NCI-H1694 (cell line): ENCODE results near the gene DOP1B.
"Not testable (repeated sequence)": the region's sequence is repeated elsewhere in the genome, so short reads cannot be mapped to it uniquely, and the experiment has no call there.

ENCODE experiments used
- DNase-seq: peaks from one replicate; lab custom pipeline; 2025; lab: John Stamatoyannopoulos, UW

DOP1B gene, protein sequence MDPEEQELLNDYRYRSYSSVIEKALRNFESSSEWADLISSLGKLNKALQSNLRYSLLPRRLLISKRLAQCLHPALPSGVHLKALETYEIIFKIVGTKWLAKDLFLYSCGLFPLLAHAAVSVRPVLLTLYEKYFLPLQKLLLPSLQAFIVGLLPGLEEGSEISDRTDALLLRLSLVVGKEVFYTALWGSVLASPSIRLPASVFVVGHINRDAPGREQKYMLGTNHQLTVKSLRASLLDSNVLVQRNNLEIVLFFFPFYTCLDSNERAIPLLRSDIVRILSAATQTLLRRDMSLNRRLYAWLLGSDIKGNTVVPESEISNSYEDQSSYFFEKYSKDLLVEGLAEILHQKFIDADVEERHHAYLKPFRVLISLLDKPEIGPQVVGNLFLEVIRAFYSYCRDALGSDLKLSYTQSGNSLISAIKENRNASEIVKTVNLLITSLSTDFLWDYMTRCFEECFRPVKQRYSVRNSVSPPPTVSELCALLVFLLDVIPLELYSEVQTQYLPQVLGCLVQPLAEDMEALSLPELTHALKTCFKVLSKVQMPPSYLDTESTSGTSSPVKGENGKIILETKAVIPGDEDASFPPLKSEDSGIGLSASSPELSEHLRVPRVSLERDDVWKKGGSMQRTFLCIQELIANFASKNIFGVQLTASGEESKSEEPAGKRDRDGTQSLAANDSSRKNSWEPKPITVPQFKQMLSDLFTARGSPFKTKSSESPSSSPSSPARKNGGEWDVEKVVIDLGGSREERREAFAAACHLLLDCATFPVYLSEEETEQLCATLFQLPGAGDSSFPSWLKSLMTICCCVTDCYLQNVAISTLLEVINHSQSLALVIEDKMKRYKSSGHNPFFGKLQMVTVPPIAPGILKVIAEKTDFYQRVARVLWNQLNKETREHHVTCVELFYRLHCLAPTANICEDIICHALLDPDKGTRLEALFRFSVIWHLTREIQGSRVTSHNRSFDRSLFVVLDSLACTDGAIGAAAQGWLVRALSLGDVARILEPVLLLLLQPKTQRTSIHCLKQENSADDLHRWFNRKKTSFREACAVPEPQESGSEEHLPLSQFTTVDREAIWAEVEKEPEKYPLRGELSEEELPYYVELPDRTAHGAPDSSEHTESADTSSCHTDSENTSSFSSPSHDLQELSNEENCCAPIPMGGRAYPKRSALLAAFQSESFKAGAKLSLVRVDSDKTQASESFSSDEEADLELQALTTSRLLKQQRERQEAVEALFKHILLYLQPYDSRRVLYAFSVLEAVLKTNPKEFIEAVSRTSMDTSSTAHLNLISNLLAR (N-terminal part only)

DNA sequence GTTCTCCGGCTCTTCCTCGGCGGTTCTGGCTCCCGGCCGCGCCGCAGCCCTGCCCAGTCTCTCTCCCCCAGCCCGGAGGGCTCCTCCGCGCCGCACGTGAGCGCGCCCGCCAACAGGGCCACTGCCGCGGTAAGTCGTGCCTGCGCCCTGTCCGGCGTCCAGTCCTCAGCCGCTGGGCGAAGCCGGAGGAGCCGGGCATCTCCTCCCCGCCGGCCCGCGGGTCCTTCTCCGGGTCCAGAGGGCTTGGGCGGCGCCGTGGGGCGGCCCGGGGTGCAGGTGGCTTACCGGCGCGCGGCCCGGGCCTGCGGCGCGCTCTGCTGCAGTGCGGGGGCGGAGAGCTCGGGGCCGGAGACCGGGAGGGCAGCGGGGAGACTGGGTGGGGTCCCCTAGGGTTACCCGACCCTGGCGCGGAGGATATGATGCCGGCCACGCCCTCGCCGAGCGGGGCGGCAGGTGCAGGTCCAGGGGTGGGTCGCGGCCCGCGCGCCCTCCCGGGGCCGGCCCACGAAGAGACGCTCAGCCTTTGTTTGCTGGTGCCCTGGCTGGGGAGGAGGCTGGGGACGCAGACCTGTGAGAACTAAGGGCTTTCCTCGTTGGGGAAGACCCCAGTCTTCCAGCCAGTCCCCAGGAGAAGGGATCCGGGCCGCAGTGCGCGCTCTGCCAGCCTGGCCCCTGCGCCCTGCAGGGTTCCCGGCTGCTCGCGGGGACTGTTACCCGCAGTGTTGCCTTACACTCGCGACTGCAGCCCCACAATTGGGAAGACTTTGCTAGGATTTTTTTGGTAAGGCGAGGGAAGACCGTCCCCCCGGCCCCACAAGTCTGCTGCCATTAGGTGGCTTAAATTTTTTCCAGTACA is at the start of gene DOP1B:
TSS of gene DOP1B (plus strand) at position 10 of the 856 bp plus-strand sequence. CDS start 7,910 bp downstream, outside the sequence.
- peak; percentile 23 for DNase-seq

DNA sequence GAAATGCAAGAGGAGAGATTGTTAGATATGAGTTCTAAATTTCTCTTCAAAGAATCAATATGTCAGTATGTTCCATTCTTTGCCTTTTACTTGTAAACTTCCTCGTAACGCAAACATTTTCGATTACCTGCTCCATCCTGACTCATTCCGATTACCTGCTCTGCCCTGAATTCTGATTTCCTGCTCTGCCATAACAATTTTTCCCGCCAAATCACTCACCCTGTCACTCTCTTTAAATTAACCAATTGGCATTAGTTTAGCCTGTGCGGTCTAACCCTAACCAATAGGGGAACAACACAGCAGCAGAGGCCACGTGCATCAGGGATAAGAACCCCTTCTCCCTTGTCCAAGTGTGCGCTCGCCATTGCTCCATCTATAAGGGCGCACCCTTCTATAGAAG is 46.8 kb upstream of the DOP1B start:
- DNase-seq, result no peak

DNA sequence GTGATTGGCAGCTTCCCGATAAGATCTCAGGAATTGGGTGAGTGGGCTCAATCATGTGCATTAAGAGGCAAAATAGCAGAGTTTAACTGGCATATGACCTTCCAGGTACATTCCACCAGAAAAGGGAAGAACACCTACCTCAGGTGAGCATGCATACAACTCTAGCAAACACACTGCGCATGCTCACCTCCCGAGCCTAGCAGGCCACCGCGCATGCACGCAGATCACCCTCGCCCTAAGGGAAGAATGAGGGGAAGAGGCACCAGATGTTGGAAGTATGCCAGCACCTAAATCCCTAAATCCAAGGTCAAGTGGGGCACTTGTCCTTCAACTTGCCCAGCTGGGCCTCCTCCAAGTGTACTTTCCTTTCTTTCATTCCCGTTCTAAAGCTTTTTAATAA is 45.4 kb upstream of the DOP1B start:
- DNase-seq, result no peak

DNA sequence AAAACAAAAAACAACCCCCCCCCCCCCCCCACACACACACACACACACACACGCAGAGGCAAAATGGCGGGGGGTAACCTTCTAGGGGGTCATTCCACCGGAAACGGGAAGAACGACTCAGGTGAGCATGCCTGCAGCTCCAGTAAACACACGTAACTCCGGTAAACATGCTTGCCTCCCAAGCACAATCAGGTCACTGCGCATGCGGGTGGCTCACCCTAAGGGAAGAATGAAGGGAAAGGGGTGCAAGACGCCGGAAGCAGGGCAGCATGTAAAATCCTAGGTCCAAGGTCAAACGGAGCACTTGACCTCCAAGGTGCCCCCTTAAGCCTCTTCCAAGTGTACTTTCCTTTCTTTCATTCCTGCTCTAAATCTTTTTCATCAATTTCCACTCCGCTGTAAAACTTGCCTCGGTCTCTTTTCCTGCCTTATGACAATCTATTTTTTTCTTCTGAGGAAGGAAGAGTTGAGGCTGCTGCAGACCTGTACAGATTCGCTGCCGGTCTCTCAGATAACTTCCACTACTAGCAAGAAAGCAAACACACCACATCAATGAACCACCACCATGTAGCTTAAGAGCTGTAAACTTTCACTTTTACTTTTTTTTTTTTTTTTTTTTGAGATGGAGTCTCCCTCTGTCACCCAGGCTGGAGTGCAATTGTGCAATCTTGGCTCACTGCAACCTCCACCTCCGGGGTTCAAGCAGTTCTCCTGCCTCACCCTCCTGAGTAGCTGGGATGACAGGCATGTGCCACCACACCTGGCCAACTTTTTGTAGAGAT is 42.8 kb upstream of the DOP1B start:
- no peak for DNase-seq

DNA sequence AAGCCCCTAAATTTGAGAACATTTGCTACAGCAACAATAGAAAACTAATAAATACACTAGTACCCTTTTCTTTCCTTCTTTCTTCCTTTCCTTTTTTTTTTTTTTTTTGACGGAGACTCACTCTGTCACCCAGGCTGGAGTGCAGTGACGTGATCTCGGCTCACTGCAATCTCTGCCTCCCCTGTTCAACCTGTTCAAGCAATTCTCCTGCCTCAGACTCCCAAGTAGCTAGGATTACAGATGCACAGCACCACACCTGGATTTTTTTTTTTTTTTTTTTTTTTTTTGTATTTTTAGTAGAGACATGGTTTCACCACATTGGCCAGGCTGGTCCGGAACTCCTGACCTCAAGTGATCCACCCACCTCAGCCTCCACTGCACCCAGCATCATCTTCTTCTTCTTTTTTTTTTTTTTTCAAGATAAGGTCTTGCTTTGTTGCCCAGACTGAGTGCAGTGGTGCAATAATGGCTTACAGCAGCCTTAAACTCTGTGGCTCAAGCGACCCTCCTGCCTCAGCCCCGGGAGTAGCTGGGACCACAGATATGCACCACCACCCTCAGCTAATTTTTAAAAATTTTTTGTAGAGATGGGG is 41.4 kb upstream of the DOP1B start:
- no peak for DNase-seq

DNA sequence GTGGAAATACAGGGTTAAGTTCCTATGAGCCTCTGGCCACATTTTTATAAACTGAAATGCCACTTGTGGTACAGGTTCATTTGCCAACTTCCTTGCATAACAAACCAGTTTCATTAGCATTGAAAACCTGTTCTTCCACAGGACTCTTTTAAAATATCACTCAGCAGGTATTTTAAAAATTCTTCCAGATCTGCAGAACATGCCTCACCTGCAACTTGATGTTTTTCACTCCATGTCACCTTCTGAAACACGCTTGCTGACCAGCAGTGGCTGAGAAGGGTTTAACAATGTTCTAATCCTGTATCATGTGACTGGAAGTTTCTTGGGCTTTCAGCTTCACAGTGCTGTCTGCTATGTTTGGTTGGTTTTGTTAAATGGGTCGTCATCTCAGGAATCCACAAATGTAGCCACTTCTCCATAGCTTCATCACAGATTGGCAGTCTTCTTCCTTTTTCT is 39.3 kb upstream of the DOP1B start:
- no peak for DNase-seq

DNA sequence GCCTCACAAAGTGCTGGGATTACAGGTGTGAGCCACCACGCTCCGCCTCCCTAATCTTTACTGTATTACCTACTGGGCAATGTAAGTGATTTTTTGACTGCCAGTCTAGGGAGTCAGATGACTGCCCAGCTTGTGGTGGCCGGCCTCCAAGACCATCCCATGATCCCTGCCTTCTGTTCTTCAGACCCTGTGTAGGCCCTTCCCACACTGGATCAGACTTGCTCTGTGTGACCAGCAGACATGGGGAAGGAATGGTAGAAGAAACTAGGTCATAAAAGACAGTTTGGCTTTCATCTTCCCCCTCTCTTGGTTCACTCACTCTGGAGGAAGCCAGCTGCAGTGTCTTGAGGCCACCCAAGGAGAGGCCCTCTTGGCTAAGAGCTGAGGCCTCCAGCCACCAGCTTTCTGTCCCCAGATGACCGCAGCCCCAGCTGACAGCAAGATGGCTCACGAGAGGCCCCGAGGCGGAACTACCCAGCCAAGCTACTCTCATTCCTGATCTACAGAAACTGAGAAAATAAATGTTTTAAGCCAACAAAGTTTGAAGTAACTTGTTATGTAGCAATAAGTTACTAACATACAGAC is 36.2 kb upstream of the DOP1B start:
- no peak for DNase-seq

DNA sequence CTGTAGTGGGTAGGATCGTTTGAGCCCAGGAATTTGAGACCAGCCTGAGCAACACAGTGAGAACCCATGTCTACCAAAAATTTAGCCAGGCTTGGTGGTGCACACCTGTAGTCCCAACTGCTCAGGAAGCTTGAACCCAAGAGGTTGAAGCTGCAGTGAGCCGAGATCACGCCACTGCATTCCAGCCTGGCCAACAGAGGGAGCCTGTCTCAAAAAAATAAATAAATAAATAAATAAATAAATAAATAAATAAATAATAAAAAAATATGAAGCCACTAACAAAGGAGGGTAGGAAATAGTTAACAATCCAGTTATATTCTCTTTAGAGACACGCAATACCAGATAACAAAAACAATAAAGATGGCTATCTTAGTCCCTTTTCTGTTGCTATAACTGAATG is 33.6 kb upstream of the DOP1B start:
- no peak for DNase-seq

DNA sequence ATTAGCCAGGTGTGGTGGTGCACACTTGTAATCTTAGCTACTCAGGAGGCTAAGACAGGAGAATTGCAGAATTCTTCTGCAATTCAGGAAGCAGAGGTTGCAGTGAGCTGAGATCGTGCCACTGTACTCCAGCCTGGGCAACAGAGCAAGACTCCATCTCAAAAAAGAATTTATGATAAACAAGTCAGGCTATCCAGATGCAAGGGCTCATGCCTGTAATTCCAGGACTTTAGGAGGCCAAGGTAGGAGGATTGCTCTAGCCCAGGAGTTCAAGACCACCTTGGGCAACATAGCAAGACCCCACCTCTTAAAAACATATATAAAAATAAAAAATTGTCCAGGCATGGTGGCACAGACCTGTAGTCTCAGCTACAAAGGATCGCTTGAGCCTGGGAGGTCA is 32.2 kb upstream of the DOP1B start:
- DNase-seq, result no peak

DNA sequence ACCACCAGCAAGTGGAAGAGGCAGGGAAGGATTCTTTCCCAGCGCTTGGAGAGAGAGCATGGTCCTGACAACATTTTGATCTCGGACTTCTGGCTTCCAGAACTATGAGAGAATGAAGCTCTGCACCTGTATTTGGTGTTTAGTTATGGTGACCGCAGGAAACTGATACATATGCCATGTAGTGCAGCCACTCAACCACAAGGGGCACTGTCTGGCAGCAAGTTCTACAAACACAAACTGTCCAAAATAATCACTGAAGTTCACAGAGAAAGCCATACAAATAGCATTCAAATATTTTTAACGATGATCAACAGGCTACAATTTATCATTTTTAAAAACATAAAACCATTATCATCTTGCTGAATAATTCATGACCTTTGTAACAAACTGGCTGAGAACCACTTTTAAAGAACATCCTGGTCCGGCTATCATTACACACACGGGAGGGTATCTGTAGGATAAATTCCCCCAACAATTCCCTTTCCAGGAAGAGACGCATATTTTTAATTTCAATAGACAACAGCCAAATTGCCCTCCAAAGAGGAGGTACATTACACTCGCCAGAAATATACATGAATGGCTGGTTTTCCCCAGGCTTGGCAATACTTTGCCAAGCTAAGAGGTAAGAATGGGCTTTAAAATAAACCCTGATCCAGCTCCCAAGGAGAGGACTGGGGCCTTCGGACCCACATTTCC is 31.0 kb upstream of the DOP1B start:
- DNase-seq, result peak; percentile 46

DNA sequence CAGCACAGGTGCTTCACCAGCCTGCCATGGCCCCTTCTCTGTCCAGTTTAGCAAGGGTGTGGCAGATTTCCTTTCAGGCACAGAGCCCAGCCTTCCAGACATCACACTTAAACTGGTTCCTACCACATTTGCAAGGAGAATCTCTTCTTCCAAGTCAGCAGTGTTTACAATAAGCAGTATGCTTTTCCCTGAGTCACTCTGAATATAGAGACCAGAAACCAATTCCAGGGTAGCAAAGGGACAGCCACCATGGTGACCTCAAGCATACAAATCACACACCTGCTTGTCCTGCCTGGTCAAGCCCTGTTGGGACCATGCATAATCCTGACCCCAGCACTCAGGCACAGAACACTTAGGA is 30.4 kb upstream of the DOP1B start:
- no peak for DNase-seq

DNA sequence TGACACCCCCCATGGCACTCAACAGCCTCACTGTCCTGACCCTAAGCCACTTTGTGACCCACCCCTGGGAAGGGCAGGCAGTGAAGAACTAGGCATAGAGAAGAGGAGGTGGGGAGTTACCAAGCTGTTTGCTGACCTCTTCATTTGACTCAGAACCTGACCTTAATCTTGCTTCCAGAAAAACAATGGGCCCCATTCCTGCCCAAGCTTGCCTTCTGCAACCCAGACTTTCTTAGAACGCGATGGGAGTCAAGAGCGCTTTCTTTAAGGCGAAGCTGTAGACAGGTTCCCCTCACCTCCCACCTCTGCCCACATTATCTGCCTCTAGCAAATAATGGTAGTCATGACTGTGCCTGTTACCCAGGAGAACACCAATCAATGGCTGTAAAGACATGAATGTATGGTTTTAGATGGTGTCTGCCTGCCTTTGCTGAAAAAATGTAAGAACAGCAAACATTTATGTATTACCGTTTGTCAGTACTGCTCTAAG is 30.0 kb upstream of the DOP1B start:
- DNase-seq, result no peak

DNA sequence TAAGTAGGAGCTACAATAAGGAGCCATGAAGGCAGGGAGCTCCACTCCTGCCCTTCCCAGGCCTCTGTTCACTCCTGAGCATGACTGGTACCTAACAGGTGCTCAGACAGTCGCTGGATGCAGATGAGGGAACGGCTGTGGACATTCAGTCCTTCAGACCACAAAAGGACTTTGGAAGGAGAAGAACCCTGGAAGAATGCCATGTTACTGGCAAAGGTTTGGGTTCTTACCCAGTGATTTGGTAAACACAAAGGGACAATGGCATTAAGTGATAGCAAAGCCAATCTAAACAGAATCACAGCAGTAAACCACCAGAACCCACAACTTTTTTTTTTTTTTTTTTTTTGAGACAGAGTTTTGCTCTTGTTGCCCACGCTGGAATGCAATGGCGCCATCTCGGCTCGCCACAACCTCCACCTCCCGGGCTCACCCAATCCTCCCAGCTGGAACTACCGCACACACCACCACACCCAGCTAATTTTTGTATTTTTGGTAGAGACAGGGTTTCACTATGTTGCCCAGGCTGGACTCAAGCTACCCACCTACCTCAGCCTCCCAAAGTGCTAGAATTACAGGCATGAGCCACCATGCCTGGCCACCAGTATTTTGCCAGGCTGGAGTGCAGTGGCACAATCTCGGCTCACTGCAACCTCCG is 29.2 kb upstream of the DOP1B start:
- no peak for DNase-seq

DNA sequence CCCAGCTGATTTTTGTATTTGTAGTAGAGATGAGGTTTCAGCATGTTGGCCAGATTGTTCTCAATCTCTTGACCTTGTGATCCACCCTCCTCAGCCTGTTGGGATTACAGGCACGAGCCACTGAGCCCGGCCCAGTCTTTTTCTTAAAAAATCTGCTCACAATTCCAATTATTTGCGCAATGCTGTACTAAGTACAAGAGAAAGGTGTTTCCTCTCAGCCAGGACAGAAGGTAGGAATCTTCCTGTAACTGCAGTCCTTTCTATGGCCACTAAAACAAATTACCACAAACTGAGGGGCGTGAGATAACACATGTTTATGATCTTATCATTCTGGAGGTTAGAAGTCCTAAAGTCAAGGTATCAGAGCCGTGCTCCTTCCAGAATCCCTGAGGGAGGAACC is 28.6 kb upstream of the DOP1B start:
- no peak for DNase-seq

DNA sequence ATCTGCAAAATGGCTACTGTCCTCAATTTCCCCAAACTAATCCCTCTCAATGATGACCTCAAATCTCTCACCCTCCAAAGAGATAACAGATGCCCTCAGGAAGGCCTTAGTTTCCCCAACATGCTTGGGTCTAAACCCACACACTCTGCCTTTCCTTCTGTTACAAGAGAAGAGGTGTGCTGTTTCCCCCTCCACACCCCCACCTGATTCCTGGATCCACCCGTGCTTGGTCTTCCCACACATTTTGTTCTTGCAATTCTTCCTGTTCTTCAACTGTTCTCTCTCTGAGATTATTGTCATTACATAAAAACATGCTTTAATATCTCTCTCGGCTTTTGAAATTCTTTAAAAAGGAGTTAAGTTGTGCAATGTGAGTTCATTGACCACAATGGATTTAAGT is 27.4 kb upstream of the DOP1B start:
- no peak for DNase-seq

DNA sequence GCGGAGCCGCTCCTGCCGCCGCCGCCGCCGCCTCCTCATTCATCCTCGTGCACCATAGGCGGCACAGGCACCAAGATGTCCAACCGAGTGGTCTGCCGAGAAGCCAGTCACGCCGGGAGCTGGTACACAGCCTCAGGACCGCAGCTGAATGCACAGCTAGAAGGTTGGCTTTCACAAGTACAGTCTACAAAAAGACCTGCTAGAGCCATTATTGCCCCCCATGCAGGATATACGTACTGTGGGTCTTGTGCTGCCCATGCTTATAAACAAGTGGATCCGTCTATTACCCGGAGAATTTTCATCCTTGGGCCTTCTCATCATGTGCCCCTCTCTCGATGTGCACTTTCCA is 26.2 kb upstream of the DOP1B start:
- not testable (repeated sequence) for DNase-seq

DNA sequence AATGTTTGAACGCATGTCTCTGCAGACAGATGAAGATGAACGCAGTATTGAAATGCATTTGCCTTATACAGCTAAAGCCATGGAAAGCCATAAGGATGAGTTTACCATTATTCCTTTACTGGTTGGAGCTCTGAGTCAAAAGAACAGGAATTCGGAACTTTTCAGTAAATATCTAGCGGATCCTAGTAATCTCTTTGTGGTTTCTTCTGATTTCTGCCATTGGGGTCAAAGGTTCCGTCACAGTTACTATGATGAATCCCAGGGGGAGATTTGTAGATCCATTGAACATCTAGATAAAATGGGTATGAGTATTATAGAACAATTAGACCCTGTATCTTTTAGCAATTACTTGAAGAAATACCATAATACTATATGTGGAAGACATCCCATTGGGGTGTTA is 25.8 kb upstream of the DOP1B start:
- not testable (repeated sequence) for DNase-seq

DNA sequence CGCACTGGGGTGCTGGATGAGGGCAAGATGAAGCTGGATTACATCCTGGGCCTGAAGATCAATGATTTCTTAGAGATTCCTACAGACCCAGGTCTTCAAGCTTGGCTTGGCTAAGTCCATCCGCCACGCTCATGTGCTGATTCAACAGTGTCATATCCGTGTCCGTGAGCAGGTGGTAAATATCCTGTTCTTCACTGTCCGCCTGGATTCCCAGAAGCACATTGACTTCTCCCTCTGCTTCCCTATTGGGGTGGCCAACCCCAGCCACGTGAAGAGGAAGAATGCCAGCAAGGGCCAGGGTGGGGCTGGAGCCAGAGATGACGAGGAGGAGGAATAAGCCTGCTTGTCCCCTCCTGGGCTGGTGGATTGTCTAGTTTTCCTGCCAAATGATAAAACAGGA is 23.9 kb upstream of the DOP1B start:
- no peak for DNase-seq
